HG02885 (cell line): ENCODE measurements around the gene TNK1.
A peak's percentile ranks its signal among the peaks of the same experiment; 100 is the strongest.

Experiments used
- ATAC-seq: cut with Tn5 transposase; IDR thresholded peaks from one replicate; pipeline ENCODE4 v1.9.1; 2021; ENCODE audit warnings: mild to moderate bottlenecking; ENCODE audit not compliant: unreplicated experiment, poor library complexity

The TNK1 gene

GRCh38 chr17:7428557-7428956 lies 47.7 kb downstream of the TNK1 start, which contains the start of gene SPEM3:
Gene SPEM3, plus strand, starts transcription at chr17:7428857. Its CDS starts 46 bp downstream, at chr17:7428903.
- ATAC-seq: no peak

GRCh38 chr17:7429722-7430121 lies 48.8 kb downstream of the TNK1 start:
- ATAC-seq: no peak

- no peak for ATAC-seq
Measured at GRCh38 chr17:7431231-7431630, 50.3 kb downstream of the TNK1 start.

GRCh38 chr17:7432296-7432695 lies 51.4 kb downstream of the TNK1 start:
- ATAC-seq: no peak

GRCh38 chr17:7435676-7436555 lies 55.0 kb downstream of the TNK1 start:
- peak; percentile 15 for ATAC-seq

GRCh38 chr17:7436556-7437368 lies 55.9 kb downstream of the TNK1 start:
- peak; percentile 43 for ATAC-seq

GRCh38 chr17:7437369-7437863 lies 56.5 kb downstream of the TNK1 start:
- ATAC-seq: no peak

- no peak for ATAC-seq
Measured at GRCh38 chr17:7437950-7438614, 57.2 kb downstream of the TNK1 start.

GRCh38 chr17:7438656-7439460 lies 58.0 kb downstream of the TNK1 start:
- no peak for ATAC-seq
